Liver (tissue), 9 donors: ENCODE data around the gene FMC1. TPM values are rescaled to one million over a fixed set of nuclear protein-coding genes. Genes with fewer than 3 reads are reported as not detected.
A peak's percentile ranks its signal among the peaks of the same experiment; 100 is the strongest.

Experiments used
- DNase-seq: peaks from one replicate; pipeline ENCODE4 v3.0.0-alpha.2; 2017; ENCODE audit warnings: low spot score
- H3K27ac ChIP-seq, 2 donors: one replicate each; pipeline ENCODE4 v1.7.0; 2013; ENCODE audit warnings: inconsistent platforms in 2 of 2, low read length in 2 of 2, control low read depth in 1 of 2, low read depth in 1 of 2, mild to moderate bottlenecking in 1 of 2
- H3K27me3 ChIP-seq, 4 donors: one replicate each; pipeline versions ENCODE4 v1.6.1 to v1.7.0; 2013; ENCODE audit warnings: low read length in 3 of 4, inconsistent platforms in 1 of 4, mild to moderate bottlenecking in 1 of 4, moderate library complexity in 1 of 4; ENCODE audit not compliant: control insufficient read depth in 4 of 4, insufficient read depth in 4 of 4
- H3K36me3 ChIP-seq, 4 donors: one replicate each; pipeline versions ENCODE4 v1.6.1 to v1.7.0; 2013; ENCODE audit warnings: low read length in 3 of 4, mild to moderate bottlenecking in 3 of 4, low read depth in 1 of 4, moderate library complexity in 1 of 4; ENCODE audit not compliant: control insufficient read depth in 4 of 4, insufficient read depth in 3 of 4
- H3K4me1 ChIP-seq, 4 donors: one replicate each; pipeline versions ENCODE4 v1.6.1 to v1.7.0; 2013; ENCODE audit warnings: low read length in 3 of 4, mild to moderate bottlenecking in 3 of 4, moderate library complexity in 1 of 4; ENCODE audit not compliant: control insufficient read depth in 4 of 4, insufficient read depth in 4 of 4
- H3K4me3 ChIP-seq, 3 donors: one replicate each; pipeline versions ENCODE4 v1.6.1 to v1.7.0; 2013; ENCODE audit warnings: low read length in 3 of 3, control low read depth in 1 of 3, low read depth in 1 of 3, mild to moderate bottlenecking in 1 of 3
- H3K9ac ChIP-seq, 2 donors: one replicate each; pipeline ENCODE4 v1.7.0; 2013; ENCODE audit warnings: low read length in 2 of 2, mild to moderate bottlenecking in 2 of 2, moderate library complexity in 2 of 2, control low read depth in 1 of 2, low read depth in 1 of 2
- H3K9me3 ChIP-seq, 4 donors: one replicate each; pipeline versions ENCODE4 v1.6.1 to v1.7.0; 2013; ENCODE audit warnings: low read length in 3 of 4; ENCODE audit not compliant: control insufficient read depth in 4 of 4
- CTCF ChIP-seq: fragments of 150-350 bp; IDR thresholded peaks from 2 replicates; pipeline ENCODE4 v1.5.1; 2017; ENCODE audit warnings: improper control_type of control experiment, low read depth, low read length; ENCODE audit not compliant: missing input control
- EGR1 ChIP-seq, 2 donors: IDR thresholded peaks; 2 replicates each; pipeline ENCODE4 v1.6.1; 2016 to 2018; ENCODE audit warnings: antibody characterized with exemption in 2 of 2, low read depth in 2 of 2
- FOXA1 ChIP-seq: IDR thresholded peaks from 2 replicates; pipeline ENCODE4 v1.6.1; 2016; ENCODE audit warnings: antibody characterized with exemption
- FOXA2 ChIP-seq: IDR thresholded peaks from 2 replicates; pipeline ENCODE4 v1.6.1; 2016; ENCODE audit warnings: antibody characterized with exemption
- GABPA ChIP-seq, 2 donors: IDR thresholded peaks in 1 of 2; conservative IDR thresholded peaks in 1 of 2; 2 replicates each; pipeline ENCODE4 v1.6.1; 2016; ENCODE audit warnings: antibody characterized with exemption in 2 of 2, mild to moderate bottlenecking in 1 of 2, moderate library complexity in 1 of 2
- HNF4G ChIP-seq: IDR thresholded peaks from 2 replicates; pipeline ENCODE4 v1.6.1; 2016; ENCODE audit warnings: antibody characterized with exemption
- JUND ChIP-seq, 2 donors: IDR thresholded peaks; 2 replicates each; pipeline ENCODE4 v1.6.1; 2016; ENCODE audit warnings: antibody characterized with exemption in 2 of 2
- NR2F2 ChIP-seq: IDR thresholded peaks from 2 replicates; pipeline ENCODE4 v1.6.1; 2016; ENCODE audit warnings: antibody characterized with exemption
- RAD21 ChIP-seq, 2 donors: IDR thresholded peaks; 2 replicates each; pipeline ENCODE4 v1.6.1; 2016; ENCODE audit warnings: antibody characterized with exemption in 2 of 2, mild to moderate bottlenecking in 2 of 2
- SP1 ChIP-seq: IDR thresholded peaks from 2 replicates; pipeline ENCODE4 v1.6.1; 2018; ENCODE audit warnings: antibody characterized with exemption, mild to moderate bottlenecking
- TAF1 ChIP-seq: conservative IDR thresholded peaks from 2 replicates; pipeline ENCODE4 v1.6.1; 2016; ENCODE audit warnings: antibody characterized with exemption, mild to moderate bottlenecking
- YY1 ChIP-seq: IDR thresholded peaks from 2 replicates; pipeline ENCODE4 v1.6.1; 2016; ENCODE audit warnings: antibody characterized with exemption, mild to moderate bottlenecking
- WGBS: extraction: QIAGEN DNeasy Blood & Tissue Kit; methylation state at CpG from one replicate; pipeline ENCODE4 v1.1.7; 2013; 5-methylcytosine and 5-hydroxymethylcytosine counted together
- polyA plus RNA-seq, 2 donors: library from polyadenylated mRNA; stranded (reverse) in 1 of 2; unstranded in 1 of 2; fragments of 200-250 nt in 1 of 2; fragments of >200 nt in 1 of 2; fragmentation: Nextera tagmentation in 1 of 2; extraction: Ambion mirVana in 1 of 2; gene quantifications; one replicate each; pipeline versions ENCODE4 v1.2.1 to v1.2.3, GENCODE V29; 2013 to 2015
- total RNA-seq, 2 donors: library from RNA; depleted of rRNA; stranded (reverse); fragments of >200 nt; gene quantifications; one replicate each; pipeline ENCODE4 v1.2.3, GENCODE V29; 2014
- donor health status: healthy.
- donor health status: healthy.
- donor health status: healthy.
- donor health status: healthy.
- donor health status: healthy.

FMC1 gene
- total and polyA plus RNA-seq, 4 donors, result 5.5 to 76.3 (median 10.5) TPM

- WGBS, result 0% methylated on average over 9 of the region's 9 CpGs
- peak overlapping the region; percentile 73 to 90 (median 88) for H3K4me3 ChIP-seq
- TF ChIP-seq YY1 (peak; percentile 80), TAF1 (no peak), JUND (IDR thresholded peaks at IDR 0.05) (peak in 1 of 2 donors; percentile 0), HNF4G (no peak)
- no peaks in the 10 kb centered on the region for H3K9me3 ChIP-seq
- H3K27me3 ChIP-seq, result no peaks in the 10 kb centered on the region
- DNase-seq, result no peak
- peaks cover 0 to 4% (median 2%) of the 10 kb centered on the region in 4 donors for H3K36me3 ChIP-seq
- H3K4me1 ChIP-seq, result peaks cover 0 to 12% (median 6%) of the 10 kb centered on the region in 4 donors
- H3K9ac ChIP-seq, result peak overlapping the region; percentile 96 to 100
- H3K27ac ChIP-seq, result peak overlapping the region; percentile 100
Observed at GRCh38 chr7:139340808-139341057, 404 bp upstream of the FMC1 start.

- peaks cover 3 to 9% (median 6%) of the 10 kb centered on the region in 4 donors for H3K36me3 ChIP-seq
- peaks cover 0 to 12% (median 6%) of the 10 kb centered on the region in 4 donors for H3K4me1 ChIP-seq
- H3K27me3 ChIP-seq, result no peaks in the 10 kb centered on the region
- DNase-seq, result no peak
- H3K4me3 ChIP-seq, result peak overlapping the region; percentile 73 to 90 (median 88)
- peak overlapping the region; percentile 90 to 96 for H3K9ac ChIP-seq
- peak overlapping the region; percentile 100 for H3K27ac ChIP-seq
- under 1% methylated on average over 9 of the region's 9 CpGs for WGBS
- no peaks in the 10 kb centered on the region for H3K9me3 ChIP-seq
- TF ChIP-seq NR2F2, result no peak
- TF ChIP-seq TAF1, result peak; percentile 37
- no peak for TF ChIP-seq FOXA2
- TF ChIP-seq YY1, result peak; percentile 62
- TF ChIP-seq SP1, result peak; percentile 73
- peak in 1 of 2 donors; percentile 17 for TF ChIP-seq RAD21 (IDR thresholded peaks at IDR 0.05)
Observed at GRCh38 chr7:139341776-139342226, 664 bp downstream of the FMC1 start.

GRCh38 chr7:139345042-139345441, 3.9 kb downstream of the FMC1 start:
- WGBS, result 91% methylated on average over 1 of the region's 1 CpG
- TF ChIP-seq SP1 (no peak), GABPA (IDR thresholded peaks at IDR 0.05 in 1 of 2, conservative IDR thresholded peaks at IDR 0.05 in 1 of 2) (no peak), EGR1 (IDR thresholded peaks at IDR 0.05; ENCODE audit: low read depth in 2 of 2) (no peak), YY1 (no peak)

GRCh38 chr7:139351027-139351426, 9.9 kb downstream of the FMC1 start:
- TF ChIP-seq FOXA1, result no peak
- no peak for TF ChIP-seq HNF4G
- no peak for TF ChIP-seq SP1
- no peak for TF ChIP-seq FOXA2
- no peak for TF ChIP-seq CTCF
- TF ChIP-seq GABPA (IDR thresholded peaks at IDR 0.05 in 1 of 2, conservative IDR thresholded peaks at IDR 0.05 in 1 of 2), result no peak
- DNase-seq, result no peak
- 95% methylated on average over 2 of the region's 2 CpGs for WGBS
- no peak overlapping the region for H3K9ac ChIP-seq
- peaks cover 1 to 25% (median 17%) of the 10 kb centered on the region in 4 donors for H3K36me3 ChIP-seq
- no peak overlapping the region for H3K4me3 ChIP-seq
- H3K27me3 ChIP-seq, result no peaks in the 10 kb centered on the region
- H3K27ac ChIP-seq, result no peak overlapping the region
- no peaks in the 10 kb centered on the region for H3K9me3 ChIP-seq
- peaks cover 0 to 2% (median 0%) of the 10 kb centered on the region in 4 donors for H3K4me1 ChIP-seq

More at GRCh38 chr7:139345042-139345441, 3.9 kb downstream of the FMC1 start:
- no peak overlapping the region for H3K4me3 ChIP-seq
- peaks cover 4 to 17% (median 15%) of the 10 kb centered on the region in 4 donors for H3K36me3 ChIP-seq
- peaks cover 0 to 12% (median 6%) of the 10 kb centered on the region in 4 donors for H3K4me1 ChIP-seq
- H3K27me3 ChIP-seq, result no peaks in the 10 kb centered on the region
- no peak overlapping the region for H3K27ac ChIP-seq
- no peak for DNase-seq
- no peak overlapping the region for H3K9ac ChIP-seq
- no peaks in the 10 kb centered on the region for H3K9me3 ChIP-seq
